Body of pancreas (tissue), 4 donors: Measurements from ENCODE around the gene ROR1. TPM values are rescaled to one million over a fixed set of nuclear protein-coding genes. Genes with fewer than 3 reads are reported as not detected.

Experiments
- ATAC-seq: fragments of 150-250 bp; one replicate; pipeline ENCODE4 v1.9.1; 2016
- DNase-seq, 4 donors: peaks; one replicate each; pipeline ENCODE4 v3.0.0-alpha.2; 2019
- H3K27ac ChIP-seq, 4 donors: fragments of 200-600 bp; sonication (generic); 1 replicate in 3 of 4; 2 replicates in 1 of 4; pipeline versions ENCODE4 v1.5.1 to v1.6.1; 2016 to 2019; ENCODE audit warnings: mild to moderate bottlenecking in 1 of 4, mixed read lengths in 1 of 4, moderate library complexity in 1 of 4
- H3K27me3 ChIP-seq, 2 donors: fragments of 200-600 bp; sonication (generic); one replicate each; pipeline ENCODE4 v1.6.0; 2016; ENCODE audit warnings: mild to moderate bottlenecking in 1 of 2
- H3K36me3 ChIP-seq, 2 donors: fragments of 200-600 bp; sonication (generic); replicated peaks in 1 of 2; 2 replicates each; pipeline ENCODE4 v1.5.1; 2016; ENCODE audit warnings: low read depth in 2 of 2; ENCODE audit not compliant: insufficient read depth in 1 of 2
- H3K4me1 ChIP-seq: fragments of 200-600 bp; sonication (generic); one replicate; pipeline ENCODE4 v1.6.0; 2016
- H3K4me3 ChIP-seq, 2 donors: fragments of 200-600 bp; sonication (generic); 1 replicate in 1 of 2; 2 replicates in 1 of 2; pipeline ENCODE4 v1.5.1; 2016 to 2019
- H3K9me3 ChIP-seq, 3 donors: fragments of 200-600 bp; sonication (generic); 1 replicate in 2 of 3; 2 replicates in 1 of 3; pipeline ENCODE4 v1.5.1; 2016
- CTCF ChIP-seq, 7 experiments: fragments of 450-650 bp in 4 of 7; fragments of 200-600 bp in 3 of 7; sonication (generic) in 3 of 7; IDR thresholded peaks; one replicate each; pipeline ENCODE4 v1.5.1; 2016 to 2019; ENCODE audit warnings: antibody characterized with exemption in 7 of 7
- POLR2A ChIP-seq, 3 donors: fragments of 450-650 bp; IDR thresholded peaks; one replicate each; pipeline ENCODE4 v1.6.1; 2016; ENCODE audit warnings: antibody characterized with exemption in 3 of 3, mild to moderate bottlenecking in 2 of 3
- WGBS, 2 donors: methylation state at CpG; one replicate each; pipeline ENCODE4 v1.1.5; 2017; 5-methylcytosine and 5-hydroxymethylcytosine counted together
- intact Hi-C: fragments of 100-400 bp; cut with DNase I; formaldehyde crosslinking; loops from one replicate; pipeline ENCODE4 v1.15.1; 2023
- total RNA-seq, 2 donors: library from RNA; depleted of rRNA; stranded (reverse); fragments of >200 nt; gene quantifications; one replicate each; pipeline ENCODE4 v1.1.0, GENCODE V29; 2016

Gene ROR1
- total RNA-seq, 2 donors from 2014 or later, result 26.7 to 56.0 TPM

- 72 to 79% methylated on average over 3 of the region's 3 CpGs for WGBS, 2 donors
- Histone ChIP-seq H3K4me1 (peaks cover 38% of the 10 kb centered on the region), H3K36me3 (no peaks in the 10 kb centered on the region), H3K27ac (no peak overlapping the region), H3K9me3 (no peaks in the 10 kb centered on the region), H3K4me3 (no peak overlapping the region), H3K27me3 (no peaks in the 10 kb centered on the region)
- intact Hi-C loops, result no loop called here
- ATAC-seq (no peak), DNase-seq (no peak)
- no peak for TF ChIP-seq POLR2A (IDR thresholded peaks at IDR 0.05)
- TF ChIP-seq CTCF (IDR thresholded peaks at IDR 0.05), result no peak
Measured at GRCh38 chr1:63987628-63988024, 213.8 kb downstream of the ROR1 start.

GRCh38 chr1:63988941-63989340 is 215.1 kb downstream of the ROR1 start:
- no peak overlapping the region for H3K4me3 ChIP-seq
- 63 to 72% methylated on average over 2 of the region's 2 CpGs for WGBS, 2 donors
- no peaks in the 10 kb centered on the region for H3K36me3 ChIP-seq
- no peaks in the 10 kb centered on the region for H3K27me3 ChIP-seq
- intact Hi-C loops, result no loop called here
- TF ChIP-seq CTCF (IDR thresholded peaks at IDR 0.05) (no peak), POLR2A (IDR thresholded peaks at IDR 0.05) (no peak)
- H3K9me3 ChIP-seq, result no peaks in the 10 kb centered on the region
- no peak for ATAC-seq
- H3K4me1 ChIP-seq, result peaks cover 25% of the 10 kb centered on the region
- no peak overlapping the region for H3K27ac ChIP-seq
- no peak for DNase-seq

DNA sequence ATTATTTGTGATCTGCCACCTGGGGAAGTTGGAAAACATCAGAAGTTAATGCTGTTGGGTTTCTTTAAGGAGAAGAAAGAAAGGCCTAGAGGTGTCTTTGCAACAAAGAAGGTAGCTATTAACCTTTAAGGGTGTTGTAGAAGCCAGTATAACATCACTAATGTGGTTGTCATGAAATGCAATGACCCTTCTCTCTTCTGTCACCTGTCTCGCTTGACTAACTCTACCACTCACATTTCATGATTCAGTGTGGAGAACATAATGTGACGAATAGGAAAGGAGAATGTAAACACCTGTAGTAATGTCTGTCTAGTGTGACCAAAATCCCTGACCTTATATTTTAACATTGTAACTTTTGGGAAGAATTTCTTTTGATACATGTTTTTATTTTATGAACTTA is 217.9 kb downstream of the ROR1 start:
- intact Hi-C loops, result no loop called here
- DNase-seq, result no peak
- 64 to 67% methylated on average over 2 of the region's 2 CpGs for WGBS, 2 donors
- Histone ChIP-seq H3K9me3 (no peaks in the 10 kb centered on the region), H3K4me3 (no peak overlapping the region), H3K27me3 (no peaks in the 10 kb centered on the region), H3K36me3 (no peaks in the 10 kb centered on the region), H3K4me1 (peaks cover 11% of the 10 kb centered on the region), H3K27ac (no peak overlapping the region)
- ATAC-seq, result no peak
- TF ChIP-seq CTCF (IDR thresholded peaks at IDR 0.05) (no peak), POLR2A (IDR thresholded peaks at IDR 0.05) (no peak)

DNA sequence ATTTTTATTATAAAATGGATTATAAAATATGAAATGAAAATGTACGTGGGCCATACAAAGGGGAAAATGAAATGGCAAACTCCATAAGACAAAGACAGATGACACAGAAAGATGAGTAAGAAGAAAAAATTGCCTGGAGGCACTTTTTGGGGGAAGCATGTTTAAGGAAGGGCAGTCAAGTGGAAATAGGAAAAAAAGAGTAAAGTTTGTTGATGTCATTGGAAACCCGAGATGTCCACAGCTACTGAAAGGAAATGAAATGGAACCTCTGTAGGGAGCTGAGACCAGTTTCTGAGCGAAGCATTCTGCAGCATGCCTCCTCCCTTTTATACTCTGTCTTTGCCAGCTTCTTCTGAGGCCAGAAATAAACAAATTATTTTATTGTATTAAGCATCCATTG is 226.2 kb downstream of the ROR1 start:
- 88% methylated on average over 3 of the region's 3 CpGs for WGBS, 2 donors
- Histone ChIP-seq H3K9me3 (no peaks in the 10 kb centered on the region), H3K27me3 (no peaks in the 10 kb centered on the region), H3K4me1 (peaks cover 15% of the 10 kb centered on the region), H3K27ac (no peak overlapping the region), H3K4me3 (no peak overlapping the region), H3K36me3 (no peaks in the 10 kb centered on the region)
- intact Hi-C loops, result no loop called here
- no peak for DNase-seq
- TF ChIP-seq CTCF (IDR thresholded peaks at IDR 0.05) (no peak), POLR2A (IDR thresholded peaks at IDR 0.05) (no peak)
- ATAC-seq, result no peak

DNA sequence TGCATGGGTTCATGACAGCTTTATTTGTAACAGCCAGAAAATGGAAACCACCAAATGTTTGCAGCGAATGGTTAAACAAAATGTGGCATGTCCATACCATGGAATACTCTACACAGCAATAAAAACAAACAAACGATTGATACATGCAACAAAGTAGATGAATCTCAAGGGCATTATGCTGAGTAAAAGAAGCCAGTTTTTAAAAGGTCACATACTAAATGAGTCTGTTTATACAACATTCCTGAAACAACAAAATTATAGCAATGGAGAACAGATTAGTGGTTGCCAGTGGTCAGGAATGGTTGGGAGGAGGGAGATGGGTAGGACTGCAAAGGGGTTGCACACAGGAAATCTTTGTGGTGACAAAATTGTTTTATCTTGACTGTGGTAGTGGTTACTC is 227.2 kb downstream of the ROR1 start:
- DNase-seq (no peak), ATAC-seq (no peak)
- WGBS, 2 donors, result 46 to 59% methylated on average over 2 of the region's 2 CpGs
- H3K27ac ChIP-seq, result no peak overlapping the region
- TF ChIP-seq POLR2A (IDR thresholded peaks at IDR 0.05) (no peak), CTCF (IDR thresholded peaks at IDR 0.05) (no peak)
- intact Hi-C loops, result no loop called here
- no peaks in the 10 kb centered on the region for H3K9me3 ChIP-seq
- no peaks in the 10 kb centered on the region for H3K27me3 ChIP-seq
- no peaks in the 10 kb centered on the region for H3K36me3 ChIP-seq
- no peak overlapping the region for H3K4me3 ChIP-seq
- peaks cover 24% of the 10 kb centered on the region for H3K4me1 ChIP-seq
